Erythroblast (primary cell): ENCODE data around the gene DTX3L.

ENCODE experiments used
- GATA1 ChIP-seq: IDR thresholded peaks from 2 replicates; pipeline ENCODE4 v1.6.1; 2011; ENCODE audit warnings: low read depth, mild to moderate bottlenecking, control low read depth, low read length, moderate library complexity
- POLR2A ChIP-seq: IDR thresholded peaks from 2 replicates; pipeline ENCODE4 v1.6.1; 2011; ENCODE audit warnings: mild to moderate bottlenecking, low read length

- TF ChIP-seq POLR2A: no peak
- no peak for TF ChIP-seq GATA1
Observed at GRCh38 chr3:122568755-122569154, 4.6 kb downstream of the DTX3L start.
